HT1080 (cell line): ENCODE measurements around the gene CLDN14. TPM values are rescaled to one million over a fixed set of nuclear protein-coding genes. Genes with fewer than 3 reads are reported as not detected.

Experiments
- DNase-seq: peaks from one replicate; pipeline ENCODE4 v3.0.0-alpha.2; 2015; ENCODE audit warnings: low read depth
- total RNA-seq: library from RNA; depleted of rRNA; stranded (reverse); fragments of >200 nt; shearing (Covaris generic); gene quantifications from 2 replicates; pipeline ENCODE4 v1.2.3, GENCODE V29; 2014

Gene CLDN14
- total RNA-seq, 1 experiment from 2014 or later: not detected

- no peak for DNase-seq
Observed at GRCh38 chr21:36436829-36437744, 42.8 kb downstream of the CLDN14 start.

DNA sequence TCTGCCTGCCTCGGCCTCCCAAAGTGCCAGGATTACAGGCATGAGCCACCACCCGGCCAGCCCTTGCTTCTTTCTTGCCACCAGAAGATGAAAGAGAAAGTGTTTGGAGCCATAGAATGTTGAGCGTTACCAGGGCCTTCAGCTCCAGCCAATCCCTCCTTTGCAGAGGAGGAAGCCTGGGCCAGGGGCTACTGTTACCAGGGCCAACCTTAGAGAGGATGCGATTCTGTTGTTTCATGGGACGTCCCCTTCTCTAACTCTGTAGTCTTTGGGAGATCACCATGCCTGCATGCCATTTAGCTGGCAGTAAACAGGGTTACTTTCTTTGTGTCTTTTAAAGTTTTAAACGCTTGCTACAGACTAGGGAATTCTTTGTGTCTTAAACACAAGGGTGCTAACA, 45.8 kb downstream of the CLDN14 start:
- DNase-seq: no peak

- DNase-seq: no peak
Observed at GRCh38 chr21:36433059-36433709, 46.7 kb downstream of the CLDN14 start.

GRCh38 chr21:36431252-36431651, 48.7 kb downstream of the CLDN14 start:
- DNase-seq: no peak

DNA sequence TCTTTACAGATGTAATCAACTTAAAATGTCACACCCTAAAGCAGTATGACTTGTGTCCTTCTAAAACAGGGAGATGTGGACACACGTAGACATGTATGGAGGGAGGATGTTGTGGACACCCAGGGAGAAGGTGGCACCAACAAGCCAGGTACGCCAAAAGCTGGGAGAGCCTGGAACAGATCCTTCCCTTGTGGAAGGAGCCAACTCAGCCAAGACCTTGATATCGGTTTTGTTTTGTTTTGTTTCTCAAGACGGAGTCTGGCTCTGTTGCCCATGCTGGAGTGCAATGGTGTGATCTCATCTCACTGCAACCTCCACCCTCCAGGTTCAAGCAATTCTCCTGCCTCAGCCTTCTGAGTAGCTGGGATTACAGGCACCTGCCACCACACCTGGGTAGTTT, 49.1 kb downstream of the CLDN14 start:
- peak; percentile 18 for DNase-seq

DNA sequence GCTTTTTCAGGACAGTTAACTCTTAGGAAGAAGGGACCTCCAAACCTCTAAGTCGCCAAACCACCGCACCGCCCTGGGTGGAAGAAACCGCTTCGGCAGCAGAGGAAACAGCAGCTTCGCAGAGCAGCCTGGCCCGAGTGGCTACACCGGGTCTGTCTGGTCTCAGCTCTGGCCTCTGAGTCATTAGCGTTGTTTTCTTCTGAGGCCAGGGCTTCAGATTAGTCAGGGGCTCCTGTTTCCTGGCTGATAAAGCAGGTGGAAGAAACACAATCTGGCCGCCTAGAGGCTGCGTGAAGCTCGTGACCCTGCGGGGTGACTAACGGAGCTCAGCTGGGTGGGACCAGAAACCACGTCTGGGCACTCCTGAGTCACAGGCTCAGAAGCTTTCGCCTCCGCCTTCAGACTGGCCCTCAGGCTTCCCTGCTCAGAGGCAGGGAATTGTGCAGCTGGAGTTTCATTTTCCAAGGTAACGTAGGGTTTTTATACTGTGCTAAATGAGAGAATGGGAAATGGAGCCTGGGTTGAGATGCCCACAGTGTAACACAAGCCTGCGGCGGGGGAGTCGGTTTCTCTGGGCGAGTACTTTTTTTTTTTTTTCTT, 49.9 kb downstream of the CLDN14 start:
- peak; percentile 100 for DNase-seq

DNA sequence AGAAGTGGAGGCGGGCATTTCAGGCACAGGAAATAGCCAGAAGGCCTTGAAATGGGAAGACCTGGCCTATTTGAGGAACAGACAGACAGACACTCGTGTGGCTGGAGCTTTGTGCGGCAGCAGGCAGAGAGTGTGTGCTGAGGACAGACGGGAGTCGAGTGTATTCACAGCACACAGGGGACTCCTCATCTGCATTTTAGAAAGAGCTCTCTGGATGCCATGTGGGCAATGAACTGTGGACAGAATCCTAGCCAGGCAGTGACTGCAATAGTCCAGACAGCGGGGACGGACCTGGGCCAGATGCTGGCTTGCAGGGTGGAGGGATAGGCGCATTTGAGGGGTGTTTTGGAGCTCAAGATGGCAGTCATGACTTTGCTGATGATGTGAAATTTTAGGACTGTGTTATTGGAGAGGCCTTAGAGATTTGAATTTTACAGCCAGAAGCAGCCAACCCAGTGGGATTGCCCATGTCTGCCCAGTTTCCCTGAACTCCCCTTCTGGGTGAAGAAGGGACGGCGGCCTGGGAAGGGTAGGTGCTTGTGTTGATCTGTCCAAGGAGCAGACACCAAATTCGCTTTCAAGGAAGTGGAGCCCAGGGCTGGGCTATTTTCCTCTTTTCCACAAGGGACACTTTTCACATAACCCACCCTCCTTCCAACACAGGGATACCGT, 51.0 kb downstream of the CLDN14 start:
- peak; percentile 34 for DNase-seq

DNA sequence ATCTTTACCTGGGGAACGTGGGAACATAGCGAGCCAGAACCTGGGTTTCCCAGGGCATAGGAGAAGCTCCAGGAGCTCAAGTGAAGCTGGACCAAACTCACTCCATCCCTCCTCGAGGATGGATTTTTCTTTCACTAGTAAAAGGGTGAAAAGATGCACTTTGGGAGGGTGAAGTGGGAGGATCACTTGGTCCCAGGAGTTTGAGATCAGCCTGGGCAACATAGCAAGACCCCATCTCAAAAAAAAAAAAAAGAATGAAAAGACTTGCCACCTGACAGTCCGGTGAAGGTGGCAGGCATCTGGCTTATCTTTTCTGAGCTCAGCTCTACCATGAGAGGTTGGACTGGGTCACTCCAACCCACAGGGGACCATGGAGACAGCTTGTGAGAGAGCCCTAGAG, 52.4 kb downstream of the CLDN14 start:
- DNase-seq: no peak

DNA sequence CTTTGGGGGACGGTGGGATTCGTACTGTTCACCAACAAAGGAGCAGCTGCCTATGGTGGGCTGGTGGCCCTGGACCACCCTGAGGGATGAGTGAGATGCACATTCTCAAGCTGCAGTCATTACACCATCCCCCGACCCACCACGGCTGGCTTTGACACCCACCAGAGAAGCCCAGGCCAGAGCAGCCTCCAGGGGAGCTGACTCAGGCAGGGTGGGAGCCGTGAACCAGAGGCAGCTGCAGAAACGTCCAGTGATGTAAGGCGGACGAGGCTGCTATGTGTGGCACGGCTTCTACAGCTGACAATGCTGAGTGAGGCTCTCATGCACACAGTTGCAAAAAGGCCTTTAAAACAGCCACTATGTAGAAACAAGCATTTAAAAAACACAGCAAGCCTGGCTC, 54.6 kb downstream of the CLDN14 start:
- no peak for DNase-seq

DNA sequence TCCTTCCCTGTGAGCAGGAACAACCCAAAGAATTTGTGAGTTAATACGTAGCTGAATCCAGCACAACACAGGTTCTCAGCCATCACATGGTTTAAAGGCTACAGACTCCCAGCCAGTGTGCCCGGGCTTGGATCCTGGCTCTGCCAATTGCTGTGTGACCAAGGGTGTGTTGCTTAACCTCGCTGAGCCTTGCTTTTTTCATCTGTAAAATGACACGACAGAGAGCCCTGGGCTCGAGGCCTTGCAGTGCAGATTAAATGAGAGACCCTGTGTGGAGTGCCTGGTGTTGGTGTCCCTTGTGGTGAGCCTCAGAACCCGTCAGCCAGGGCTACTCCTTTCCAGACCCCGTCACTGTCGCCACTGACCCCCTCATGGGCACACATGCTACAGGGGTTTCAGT, 55.3 kb downstream of the CLDN14 start:
- no peak for DNase-seq

DNA sequence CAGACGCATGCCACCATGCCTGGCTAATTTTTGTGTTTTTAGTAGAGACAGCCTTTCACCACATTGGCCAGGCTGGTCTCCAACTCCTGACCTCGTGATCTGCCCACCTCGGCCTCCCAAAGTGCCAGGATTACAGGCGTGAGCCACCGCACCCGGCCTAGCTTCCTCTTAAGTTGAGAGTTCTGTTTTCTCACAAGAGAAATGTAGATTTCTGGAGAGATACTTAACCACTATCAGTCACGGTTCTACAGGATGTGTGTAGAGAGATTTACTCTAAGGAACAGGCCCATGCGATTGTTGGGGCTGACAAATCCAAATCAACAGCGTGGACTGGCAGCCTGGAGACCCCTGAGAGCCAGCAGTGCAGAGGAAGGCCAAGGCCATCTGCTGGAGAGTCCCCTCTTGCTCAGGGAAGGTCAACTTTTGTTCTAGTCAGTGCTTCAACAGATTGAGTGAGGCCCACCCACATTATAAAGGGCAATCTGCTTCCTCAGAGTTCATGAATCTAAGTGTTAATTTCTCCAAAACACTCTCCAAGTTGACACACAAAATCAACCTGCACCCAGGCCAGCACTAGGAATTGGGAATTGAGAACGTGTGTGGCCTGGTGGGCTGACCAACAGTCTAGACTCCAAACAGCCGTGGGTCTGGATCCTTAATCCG, 56.0 kb downstream of the CLDN14 start:
- DNase-seq: no peak

DNA sequence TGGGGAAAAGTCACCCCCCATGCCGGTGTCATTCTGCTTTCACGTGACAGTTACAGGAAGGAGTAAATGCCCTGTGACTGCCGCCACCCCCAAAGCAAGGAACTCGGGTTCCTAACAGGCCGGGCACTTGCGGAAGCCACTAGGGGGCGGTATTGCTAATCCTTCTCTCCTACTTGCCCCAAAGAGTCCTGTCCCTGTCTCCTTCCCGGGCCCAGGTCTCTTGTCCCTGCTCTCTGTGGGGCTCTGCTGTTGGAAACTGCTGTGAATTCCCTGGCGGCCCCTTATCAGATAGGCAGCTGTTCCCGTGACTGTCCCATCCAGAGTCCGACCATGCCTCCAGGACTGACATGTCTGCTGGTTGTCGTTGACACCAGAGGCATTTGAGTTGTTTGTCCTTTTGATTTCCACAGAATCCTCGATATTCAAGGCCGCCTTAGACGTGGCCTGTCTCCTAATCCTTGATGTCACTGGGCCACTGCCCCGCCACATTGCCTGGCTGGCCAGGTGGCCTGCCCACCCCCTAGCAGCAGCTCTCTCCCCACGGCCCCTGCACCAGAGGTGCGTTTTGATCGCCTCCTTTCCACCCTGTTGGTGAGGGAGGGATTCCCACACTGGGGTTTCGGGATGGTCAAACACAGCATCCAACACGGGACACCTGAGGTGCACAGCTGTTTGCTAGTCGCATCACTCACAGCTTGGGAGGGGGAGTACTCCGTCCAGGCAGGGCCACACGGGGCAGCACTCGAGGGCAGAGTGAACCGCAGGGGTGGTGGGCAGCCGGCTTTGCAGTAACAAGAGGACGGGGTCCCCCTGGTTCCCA, 57.4 kb downstream of the CLDN14 start:
- peak; percentile 72 for DNase-seq

DNA sequence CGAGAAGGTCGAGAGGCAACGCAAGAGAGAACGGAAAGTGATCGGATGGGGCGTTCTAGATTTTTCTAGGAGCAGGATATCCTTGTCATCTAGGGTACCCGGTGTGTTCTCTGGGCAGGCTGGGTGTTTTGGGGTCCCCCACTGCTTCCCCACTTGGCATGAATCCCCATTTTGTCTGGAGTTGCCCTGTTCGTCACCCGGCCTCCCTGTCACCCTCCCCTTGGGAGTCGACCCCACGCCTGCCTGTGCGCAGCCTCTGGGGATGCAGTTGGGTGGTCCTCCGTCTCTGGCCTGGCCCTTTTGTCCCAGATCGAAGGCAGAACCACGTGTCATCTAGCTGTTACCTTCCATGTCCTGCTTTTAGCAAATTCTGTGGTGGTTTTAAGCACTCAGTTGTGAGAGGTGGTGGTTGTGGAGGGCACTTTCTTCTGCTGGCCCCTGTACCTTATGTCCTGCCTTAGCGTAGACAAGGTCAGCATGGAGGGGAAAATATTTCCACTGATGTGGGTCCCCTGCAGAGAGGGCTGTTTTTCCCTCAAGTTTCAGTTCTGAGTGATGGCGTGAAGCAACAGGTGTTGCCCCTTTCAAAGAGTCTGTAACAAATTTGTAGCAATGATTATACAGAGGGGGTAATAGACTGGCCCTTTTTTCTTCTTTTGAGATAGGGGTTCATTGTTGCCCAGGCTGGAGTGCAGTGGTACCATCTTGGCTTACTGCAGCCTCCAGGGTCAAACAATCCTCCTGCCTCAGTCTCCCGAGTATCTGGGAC, 59.2 kb downstream of the CLDN14 start:
- no peak for DNase-seq

GRCh38 chr21:36419996-36420395, 59.9 kb downstream of the CLDN14 start:
- DNase-seq: peak; percentile 74

DNA sequence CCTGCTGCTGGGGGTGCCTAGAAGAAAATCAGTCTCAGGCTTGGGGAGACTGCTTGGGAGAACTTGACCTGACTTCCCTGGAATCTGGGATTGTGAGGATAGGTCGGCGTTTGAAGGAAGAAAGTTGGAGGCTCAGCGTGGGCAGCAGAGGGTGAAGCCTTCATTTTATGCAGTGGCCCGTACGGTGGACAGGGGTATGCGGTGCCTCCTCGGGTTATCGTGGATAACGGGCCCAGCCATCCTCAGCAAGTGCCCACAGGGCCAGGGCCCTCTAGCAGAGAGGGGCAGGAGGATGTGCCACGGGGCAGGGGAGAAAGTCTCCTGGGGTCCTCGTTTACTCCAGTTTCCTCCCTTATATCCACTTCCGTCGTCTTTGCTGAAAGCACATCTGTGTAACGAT, 60.7 kb downstream of the CLDN14 start:
- no peak for DNase-seq

DNA sequence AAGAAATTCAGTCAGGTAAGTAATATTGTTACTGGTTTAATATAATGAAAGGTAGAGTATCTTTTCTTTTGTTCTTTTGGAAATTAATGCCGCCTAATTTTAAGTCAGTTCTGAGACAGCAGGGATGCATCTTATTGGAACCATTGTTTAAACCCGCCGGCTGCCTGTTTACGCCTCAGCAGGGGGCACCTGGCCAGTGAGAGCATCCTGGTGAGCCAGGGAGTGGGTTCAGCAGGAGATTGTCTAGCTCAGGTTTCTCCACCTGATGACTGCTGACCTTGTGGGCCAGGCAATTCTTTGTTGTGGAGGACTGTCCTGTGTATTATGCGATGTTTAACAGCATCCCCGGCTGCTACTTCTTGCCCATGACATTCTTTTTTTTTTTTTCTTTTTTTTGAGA, 64.5 kb downstream of the CLDN14 start:
- DNase-seq: no peak

- DNase-seq: no peak
Observed at GRCh38 chr21:36412916-36413315, 67.0 kb downstream of the CLDN14 start.

DNA sequence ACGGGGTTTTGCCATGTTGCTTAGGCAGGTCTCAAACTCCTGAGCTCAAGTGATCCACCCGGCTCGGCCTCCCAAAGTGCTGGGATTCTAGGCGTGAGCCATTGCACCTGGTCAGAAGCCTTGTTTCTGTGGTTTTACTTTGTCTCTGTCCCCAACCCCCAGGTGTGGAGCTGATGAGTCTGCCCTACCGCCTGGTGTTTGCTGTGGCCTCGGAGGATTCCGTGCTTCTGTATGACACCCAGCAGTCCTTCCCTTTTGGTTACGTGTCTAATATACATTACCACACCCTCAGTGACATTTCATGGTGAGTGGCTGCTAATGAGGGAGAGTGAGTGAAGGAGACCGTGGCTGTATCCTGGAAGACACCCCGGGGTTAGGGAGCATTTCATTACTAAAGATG, 68.6 kb downstream of the CLDN14 start:
- DNase-seq: no peak
